ENCODE results near the gene FASLG.

FASLG gene

DNA sequence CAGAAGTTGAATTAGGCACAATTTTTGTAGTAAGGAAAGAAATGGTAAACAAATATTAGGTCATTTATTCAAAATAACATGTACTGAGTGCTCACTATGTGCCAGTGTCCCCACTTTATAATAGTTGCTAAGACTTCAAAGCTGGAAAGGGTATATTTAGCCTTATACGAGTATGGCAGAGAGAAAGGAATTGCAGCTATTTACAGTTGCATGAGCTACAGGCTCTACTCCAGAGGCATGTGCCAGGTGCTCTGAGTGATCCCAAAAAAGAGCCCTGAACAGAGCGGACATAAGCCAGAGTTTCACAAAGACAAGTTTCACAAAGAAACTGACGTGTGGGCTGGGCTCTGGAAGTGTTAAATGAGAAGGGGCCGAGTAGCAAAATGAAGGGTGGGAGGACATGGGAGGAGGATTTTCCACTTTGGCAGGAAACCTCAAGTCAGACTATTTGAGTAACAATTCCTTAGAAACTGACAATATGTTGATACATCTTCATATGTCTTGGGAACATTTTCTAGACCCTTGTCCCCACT lies 40.9 kb downstream of the FASLG start:
- no peak overlapping the region for H3K27ac ChIP-seq
- TF ChIP-seq CTCF (conservative IDR thresholded peaks at IDR 0.05) = no peak

DNA sequence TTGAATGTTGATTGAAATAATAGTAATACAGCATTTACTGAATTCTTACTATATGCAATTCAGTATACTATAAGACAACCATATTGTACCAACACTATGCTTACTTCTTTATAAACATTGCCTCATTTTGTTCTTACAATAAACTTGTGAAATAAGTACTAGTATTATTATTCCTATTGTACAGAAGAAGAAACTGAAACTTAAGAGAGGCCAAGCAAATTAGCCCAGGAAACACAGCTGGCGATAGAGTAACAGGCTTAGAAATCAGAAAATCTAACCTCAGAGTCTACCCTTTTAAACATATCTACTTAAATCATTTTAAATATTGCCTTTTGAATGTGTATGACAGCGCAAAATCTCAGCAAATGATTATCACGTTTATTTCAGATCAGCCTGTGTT lies 41.7 kb downstream of the FASLG start:
- no peak for TF ChIP-seq CTCF (conservative IDR thresholded peaks at IDR 0.05)
- no peak overlapping the region for H3K27ac ChIP-seq

DNA sequence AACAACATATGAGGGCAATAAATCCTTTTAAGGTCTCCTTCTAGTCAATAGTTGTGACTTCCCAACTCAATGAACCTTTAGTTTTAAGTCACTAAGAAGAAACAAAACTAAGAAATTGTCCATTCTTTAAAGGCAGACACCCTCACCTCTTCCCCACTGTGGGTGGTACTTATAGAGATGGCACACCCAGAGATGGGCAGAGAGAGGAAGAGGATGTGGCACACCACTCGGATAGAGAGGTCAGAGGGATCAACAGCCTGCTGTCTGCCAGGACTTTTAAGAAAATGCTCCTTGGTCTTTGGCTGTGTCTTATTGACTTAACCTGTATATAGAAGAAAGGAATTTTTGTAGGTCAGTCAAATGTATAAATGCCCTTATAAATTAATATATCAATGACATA lies 45.1 kb downstream of the FASLG start:
- TF ChIP-seq CTCF (conservative IDR thresholded peaks at IDR 0.05) = no peak

DNA sequence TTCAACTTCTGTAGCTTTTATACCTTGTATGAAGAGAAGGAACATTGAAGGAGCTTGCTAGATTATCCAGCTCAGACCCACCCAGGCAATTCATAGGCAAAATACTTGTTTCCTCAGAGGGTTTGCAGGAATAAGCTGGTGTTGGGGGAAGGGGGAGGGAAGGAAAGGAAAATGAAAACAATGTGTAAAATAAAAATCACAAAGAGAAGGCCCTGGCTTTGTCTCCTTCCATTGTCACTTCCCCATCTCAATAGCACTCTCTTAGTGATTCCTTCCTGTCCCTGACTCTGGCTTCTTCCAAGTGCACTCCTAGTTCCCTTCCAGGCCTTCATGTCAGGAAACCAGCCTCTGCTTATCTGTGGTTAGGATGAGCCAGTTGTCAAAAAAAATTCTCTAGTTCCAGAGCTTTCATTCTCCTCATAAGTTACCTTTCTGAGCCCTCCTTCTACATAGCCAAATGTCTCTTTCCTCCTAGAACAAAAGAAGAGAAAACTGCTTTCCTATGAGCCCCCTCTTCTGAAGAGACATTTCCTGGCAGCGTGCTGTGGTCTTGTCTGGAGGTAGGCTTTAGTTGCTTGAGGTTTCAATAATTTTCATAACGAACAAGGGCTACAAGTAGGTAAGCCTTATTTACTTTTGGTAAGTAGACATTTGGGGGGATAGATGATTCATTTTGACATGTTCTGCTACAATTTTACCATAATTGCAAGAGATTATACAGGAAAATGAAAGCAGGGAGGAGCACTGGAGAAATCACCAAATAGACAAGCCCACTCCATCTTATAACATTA lies 45.7 kb downstream of the FASLG start:
- H3K27ac ChIP-seq = no peak overlapping the region
- TF ChIP-seq CTCF (conservative IDR thresholded peaks at IDR 0.05) = no peak

More for the DNA sequence above, 45.1 kb downstream of the FASLG start:
- H3K27ac ChIP-seq = no peak overlapping the region

DNA sequence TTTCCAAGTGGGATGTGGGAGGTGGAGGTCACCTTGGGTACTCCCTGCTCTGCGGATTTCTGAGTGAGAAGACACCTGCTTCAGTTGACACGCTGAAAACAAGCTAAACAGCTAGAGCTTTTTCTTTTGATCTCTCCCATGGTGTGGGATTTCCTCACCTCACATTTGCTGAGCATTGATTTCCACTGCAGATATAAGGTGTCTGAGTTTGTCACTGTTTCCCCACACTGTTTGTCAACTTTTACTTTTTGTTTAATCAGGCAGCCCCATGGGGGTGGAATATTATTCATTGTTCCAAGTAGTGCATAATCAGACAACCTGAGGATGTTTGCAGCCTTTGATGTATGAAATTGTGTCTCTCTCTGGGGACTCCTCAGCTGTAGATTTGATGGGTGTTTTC lies 49.5 kb downstream of the FASLG start:
- H3K27ac ChIP-seq = no peak overlapping the region
- no peak for TF ChIP-seq CTCF (conservative IDR thresholded peaks at IDR 0.05)

DNA sequence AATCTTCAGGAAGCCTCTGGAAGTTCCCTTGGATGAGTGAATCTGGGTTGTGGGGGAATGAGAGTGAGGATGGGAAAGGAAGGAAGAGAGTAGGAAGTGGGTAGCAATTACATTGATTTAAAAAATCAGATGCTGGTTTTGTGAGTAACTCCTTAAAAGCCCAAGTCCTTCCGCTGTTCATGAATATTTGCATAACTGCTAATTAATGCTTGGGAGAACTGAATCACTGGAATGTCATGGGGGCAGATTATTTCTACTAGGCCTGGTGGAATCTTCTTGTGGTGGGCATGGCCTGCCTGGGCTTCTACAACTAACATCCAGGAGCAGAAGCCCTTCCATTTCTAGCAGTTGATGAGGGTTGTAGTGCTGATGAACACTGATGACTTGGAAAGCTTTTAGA lies 52.7 kb downstream of the FASLG start:
- no peak overlapping the region for H3K27ac ChIP-seq
- TF ChIP-seq CTCF (conservative IDR thresholded peaks at IDR 0.05) = no peak

GRCh38 chr1:172713466-172713865 lies 54.6 kb downstream of the FASLG start:
- TF ChIP-seq CTCF (conservative IDR thresholded peaks at IDR 0.05) = no peak
- H3K27ac ChIP-seq = no peak overlapping the region
